ENCODE results near the gene DGKB. TPM values are rescaled to one million over a fixed set of nuclear protein-coding genes. Genes with fewer than 3 reads are reported as not detected.

DGKB gene
- total RNA-seq, 4 donors from 2014 or later: 0.27 to 0.88 (median 0.76) TPM; not detected in 1

DNA sequence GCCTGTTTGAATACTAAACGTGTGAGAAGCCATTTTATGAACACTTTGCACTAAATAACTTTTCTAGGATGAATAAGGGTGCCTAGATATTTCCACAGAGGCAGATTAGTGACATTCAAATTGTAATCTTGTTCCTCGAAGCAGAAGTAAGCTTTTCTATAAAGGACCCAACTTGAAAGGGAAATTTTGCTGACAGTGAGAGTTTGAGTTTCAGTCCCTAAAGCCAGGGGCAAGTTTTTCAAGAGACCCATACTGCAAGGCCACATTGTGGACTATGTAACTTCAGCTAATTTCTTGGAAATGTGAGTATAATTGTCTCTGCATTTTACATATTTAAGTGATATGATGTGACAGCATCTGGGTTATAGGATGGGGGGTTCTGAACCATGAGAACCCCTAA, 525.8 kb downstream of the DGKB start:
- TF ChIP-seq, protein P1, sequence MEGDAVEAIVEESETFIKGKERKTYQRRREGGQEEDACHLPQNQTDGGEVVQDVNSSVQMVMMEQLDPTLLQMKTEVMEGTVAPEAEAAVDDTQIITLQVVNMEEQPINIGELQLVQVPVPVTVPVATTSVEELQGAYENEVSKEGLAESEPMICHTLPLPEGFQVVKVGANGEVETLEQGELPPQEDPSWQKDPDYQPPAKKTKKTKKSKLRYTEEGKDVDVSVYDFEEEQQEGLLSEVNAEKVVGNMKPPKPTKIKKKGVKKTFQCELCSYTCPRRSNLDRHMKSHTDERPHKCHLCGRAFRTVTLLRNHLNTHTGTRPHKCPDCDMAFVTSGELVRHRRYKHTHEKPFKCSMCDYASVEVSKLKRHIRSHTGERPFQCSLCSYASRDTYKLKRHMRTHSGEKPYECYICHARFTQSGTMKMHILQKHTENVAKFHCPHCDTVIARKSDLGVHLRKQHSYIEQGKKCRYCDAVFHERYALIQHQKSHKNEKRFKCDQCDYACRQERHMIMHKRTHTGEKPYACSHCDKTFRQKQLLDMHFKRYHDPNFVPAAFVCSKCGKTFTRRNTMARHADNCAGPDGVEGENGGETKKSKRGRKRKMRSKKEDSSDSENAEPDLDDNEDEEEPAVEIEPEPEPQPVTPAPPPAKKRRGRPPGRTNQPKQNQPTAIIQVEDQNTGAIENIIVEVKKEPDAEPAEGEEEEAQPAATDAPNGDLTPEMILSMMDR (IDR thresholded peaks at IDR 0.05): no peak
- TF ChIP-seq POLR2A (IDR thresholded peaks at IDR 0.05): no peak
- no peak overlapping the region for H3K27ac ChIP-seq
- no peaks in the 10 kb centered on the region for H3K27me3 ChIP-seq
- DNase-seq: no peak
- no peak overlapping the region for H3K4me3 ChIP-seq
- H3K36me3 ChIP-seq: no peaks in the 10 kb centered on the region
- no peaks in the 10 kb centered on the region for H3K9me3 ChIP-seq
- H3K4me1 ChIP-seq: no peaks in the 10 kb centered on the region

DNA sequence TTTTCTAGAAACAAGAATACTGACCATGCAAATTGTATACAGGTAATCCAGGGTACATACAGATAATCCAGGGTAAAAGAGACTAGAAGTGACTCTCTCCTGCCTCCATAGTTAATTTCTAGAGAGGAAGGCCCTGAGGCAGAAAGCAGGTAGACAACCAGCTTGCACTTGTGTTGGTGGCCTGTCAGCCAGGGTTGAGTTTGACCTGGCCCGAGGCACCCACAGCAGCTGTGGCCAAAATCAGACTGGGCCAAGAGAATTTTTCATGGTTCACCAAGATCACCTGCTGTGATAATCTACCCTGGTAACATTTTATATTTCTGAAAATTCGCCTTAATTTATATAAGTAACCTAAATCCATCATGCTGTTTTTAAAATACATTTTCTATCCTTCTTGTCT, 526.6 kb downstream of the DGKB start:
- H3K27ac ChIP-seq: no peak overlapping the region
- H3K27me3 ChIP-seq: no peaks in the 10 kb centered on the region
- TF ChIP-seq, protein P1 (IDR thresholded peaks at IDR 0.05): no peak
- TF ChIP-seq POLR2A (IDR thresholded peaks at IDR 0.05): no peak
- no peaks in the 10 kb centered on the region for H3K36me3 ChIP-seq
- no peak for DNase-seq
- H3K4me3 ChIP-seq: no peak overlapping the region
- no peaks in the 10 kb centered on the region for H3K9me3 ChIP-seq
- H3K4me1 ChIP-seq: no peaks in the 10 kb centered on the region

DNA sequence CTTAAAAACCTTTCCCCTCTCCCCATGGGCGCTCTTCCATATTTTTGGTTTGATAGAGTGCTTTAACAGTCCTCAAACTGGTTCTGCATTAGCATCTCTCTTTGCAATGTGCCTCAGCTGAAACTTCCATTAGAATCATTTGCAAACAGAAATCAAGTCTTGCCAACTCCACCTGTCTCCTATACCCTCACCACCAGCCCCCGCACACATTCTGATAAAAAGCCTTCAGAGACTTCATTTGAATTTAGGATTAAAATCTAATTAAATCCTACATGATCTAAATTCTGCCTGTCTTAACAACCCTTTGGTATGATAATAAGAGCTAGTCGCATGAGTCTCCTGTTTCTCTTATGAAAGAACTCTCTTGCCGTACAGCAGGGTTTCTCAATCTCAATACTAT, 528.2 kb downstream of the DGKB start:
- Histone ChIP-seq H3K4me3 (no peak overlapping the region), H3K36me3 (no peaks in the 10 kb centered on the region), H3K27ac (no peak overlapping the region), H3K4me1 (no peaks in the 10 kb centered on the region), H3K27me3 (no peaks in the 10 kb centered on the region), H3K9me3 (no peaks in the 10 kb centered on the region)
- TF ChIP-seq POLR2A (IDR thresholded peaks at IDR 0.05): no peak
- TF ChIP-seq, protein P1 (IDR thresholded peaks at IDR 0.05): no peak
- no peak for DNase-seq

DNA sequence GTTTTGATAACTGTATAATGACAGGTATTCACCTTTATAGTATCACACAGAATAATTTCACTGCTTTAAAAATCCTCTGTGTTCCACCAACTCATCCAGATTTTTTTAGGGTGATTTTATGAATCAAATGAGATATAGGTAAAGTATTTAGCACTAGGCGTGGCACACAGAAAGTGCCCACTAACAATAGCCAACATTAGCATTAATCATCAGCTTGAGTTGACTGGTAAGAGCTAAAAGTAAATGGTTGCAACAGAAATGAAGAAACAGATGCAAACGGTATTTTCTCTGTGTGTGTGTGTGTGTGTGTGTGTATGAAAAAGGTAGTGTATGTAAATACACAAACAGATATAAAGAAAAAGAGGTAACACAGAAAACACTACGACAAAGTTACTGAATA, 534.3 kb downstream of the DGKB start:
- TF ChIP-seq, protein P1 (IDR thresholded peaks at IDR 0.05): no peak
- no peak for TF ChIP-seq POLR2A (IDR thresholded peaks at IDR 0.05)
- H3K27me3 ChIP-seq: no peaks in the 10 kb centered on the region
- no peak overlapping the region for H3K27ac ChIP-seq
- H3K9me3 ChIP-seq: no peaks in the 10 kb centered on the region
- no peak overlapping the region for H3K4me3 ChIP-seq
- no peaks in the 10 kb centered on the region for H3K36me3 ChIP-seq
- H3K4me1 ChIP-seq: no peaks in the 10 kb centered on the region
- DNase-seq: no peak

DNA sequence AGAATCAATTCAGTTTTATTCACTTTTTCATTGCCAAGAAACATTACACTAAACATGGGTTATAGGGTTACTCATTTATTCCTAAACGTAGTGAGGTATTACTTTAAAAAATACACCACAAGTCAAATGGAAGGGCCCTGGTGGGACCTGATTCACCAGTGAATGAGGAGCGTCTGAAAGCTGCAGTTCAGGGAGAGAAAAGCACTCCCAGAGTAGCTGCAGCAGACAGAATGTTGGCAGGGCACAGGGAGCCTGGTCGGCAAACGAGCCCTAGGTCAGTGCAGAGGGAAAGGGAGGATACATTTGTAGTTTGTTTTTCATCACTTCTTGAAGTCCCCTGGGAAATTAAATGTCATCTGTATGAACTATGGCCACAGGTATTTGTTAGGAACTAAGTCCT, 551.4 kb downstream of the DGKB start:
- no peaks in the 10 kb centered on the region for H3K9me3 ChIP-seq
- H3K27ac ChIP-seq: no peak overlapping the region
- no peaks in the 10 kb centered on the region for H3K27me3 ChIP-seq
- no peak overlapping the region for H3K4me3 ChIP-seq
- no peak for DNase-seq
- no peaks in the 10 kb centered on the region for H3K36me3 ChIP-seq
- TF ChIP-seq, protein P1 (IDR thresholded peaks at IDR 0.05): no peak
- no peak for TF ChIP-seq POLR2A (IDR thresholded peaks at IDR 0.05)
- no peaks in the 10 kb centered on the region for H3K4me1 ChIP-seq

DNA sequence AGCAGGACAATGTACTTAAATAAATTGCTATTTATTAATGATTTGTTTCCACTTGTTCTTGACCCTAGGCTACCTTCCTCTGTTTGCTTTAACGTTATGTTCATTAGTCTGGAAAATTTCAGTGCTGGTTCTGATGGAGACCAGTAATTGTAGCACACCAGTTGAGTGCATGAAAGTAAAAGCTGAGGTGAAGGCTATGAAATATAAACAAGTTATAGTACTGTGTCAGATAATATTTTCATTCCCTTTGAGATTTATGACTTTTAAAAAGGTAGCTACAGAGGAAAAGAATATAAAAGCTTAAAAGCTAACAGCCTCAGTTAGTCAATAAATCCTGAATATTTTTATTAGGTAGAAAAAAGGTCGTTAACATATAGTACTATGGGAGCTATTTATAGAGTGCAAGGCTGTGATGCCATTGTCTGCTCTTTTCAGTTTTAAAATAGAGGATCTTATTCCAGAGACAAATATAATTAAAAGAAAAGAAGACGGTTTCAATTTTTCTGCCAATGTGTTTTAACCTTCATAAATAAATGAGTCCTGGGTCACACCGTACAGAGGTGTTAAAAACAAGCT, 561.3 kb downstream of the DGKB start:
- TF ChIP-seq, protein P1 (IDR thresholded peaks at IDR 0.05): no peak
- TF ChIP-seq POLR2A (IDR thresholded peaks at IDR 0.05): no peak
- Histone ChIP-seq H3K4me1 (no peaks in the 10 kb centered on the region), H3K36me3 (no peaks in the 10 kb centered on the region), H3K4me3 (no peak overlapping the region), H3K27me3 (no peaks in the 10 kb centered on the region), H3K27ac (no peak overlapping the region), H3K9me3 (no peaks in the 10 kb centered on the region)
- DNase-seq: no peak
